ENCODE measurements around the gene URB2.
A peak's percentile ranks its signal among the peaks of the same experiment; 100 is the strongest.

The URB2 gene

GRCh38 chr1:229640455-229640854 is 14.4 kb downstream of the URB2 start:
- no peak for DNase-seq (ENCODE audit: low read depth in 1 of 2, low spot score in 1 of 2)
- in situ Hi-C loops (cut with HindIII; ENCODE audit: low pct_unique_long_range_greater_than_20kb, low sequenced_read_pairs): no loop called here
- no peak for TF ChIP-seq JUND (IDR thresholded peaks at IDR 0.05; ENCODE audit: low read depth)

GRCh38 chr1:229641306-229641705 is 15.3 kb downstream of the URB2 start:
- no peak for DNase-seq (ENCODE audit: low read depth in 1 of 2, low spot score in 1 of 2)
- in situ Hi-C loops (cut with HindIII; ENCODE audit: low pct_unique_long_range_greater_than_20kb, low sequenced_read_pairs): no loop called here
- TF ChIP-seq JUND (IDR thresholded peaks at IDR 0.05; ENCODE audit: low read depth): no peak

- TF ChIP-seq JUND (IDR thresholded peaks at IDR 0.05; ENCODE audit: low read depth): no peak
- DNase-seq (ENCODE audit: low read depth in 1 of 2, low spot score in 1 of 2): no peak
- in situ Hi-C loops (cut with HindIII; ENCODE audit: low pct_unique_long_range_greater_than_20kb, low sequenced_read_pairs): no loop called here
Measured at GRCh38 chr1:229642376-229642775, 16.3 kb downstream of the URB2 start.

- no peak for TF ChIP-seq JUND (IDR thresholded peaks at IDR 0.05; ENCODE audit: low read depth)
- no peak for DNase-seq (ENCODE audit: low read depth in 1 of 2, low spot score in 1 of 2)
- in situ Hi-C loops (cut with HindIII; ENCODE audit: low pct_unique_long_range_greater_than_20kb, low sequenced_read_pairs): no loop called here
Measured at GRCh38 chr1:229642970-229643369, 16.9 kb downstream of the URB2 start.

- in situ Hi-C loops (cut with HindIII; ENCODE audit: low pct_unique_long_range_greater_than_20kb, low sequenced_read_pairs): no loop called here
- TF ChIP-seq JUND (IDR thresholded peaks at IDR 0.05; ENCODE audit: low read depth): no peak
- DNase-seq (ENCODE audit: low read depth in 1 of 2, low spot score in 1 of 2): peak in 1 of 2 experiments; percentile 36
Measured at GRCh38 chr1:229643996-229644745, 18.1 kb downstream of the URB2 start.

- in situ Hi-C loops (cut with HindIII; ENCODE audit: low pct_unique_long_range_greater_than_20kb, low sequenced_read_pairs): no loop called here
- no peak for TF ChIP-seq JUND (IDR thresholded peaks at IDR 0.05; ENCODE audit: low read depth)
- DNase-seq (ENCODE audit: low read depth in 1 of 2, low spot score in 1 of 2): no peak
Measured at GRCh38 chr1:229645324-229645993, 19.4 kb downstream of the URB2 start.

- DNase-seq (ENCODE audit: low read depth in 1 of 2, low spot score in 1 of 2): no peak
- in situ Hi-C loops (cut with HindIII; ENCODE audit: low pct_unique_long_range_greater_than_20kb, low sequenced_read_pairs): no loop called here
- no peak for TF ChIP-seq JUND (IDR thresholded peaks at IDR 0.05; ENCODE audit: low read depth)
Measured at GRCh38 chr1:229648406-229648805, 22.4 kb downstream of the URB2 start.

GRCh38 chr1:229650045-229650444 is 24.0 kb downstream of the URB2 start:
- DNase-seq (ENCODE audit: low read depth in 1 of 2, low spot score in 1 of 2): no peak
- in situ Hi-C loops (cut with HindIII; ENCODE audit: low pct_unique_long_range_greater_than_20kb, low sequenced_read_pairs): no loop called here
- TF ChIP-seq JUND (IDR thresholded peaks at IDR 0.05; ENCODE audit: low read depth): no peak

- in situ Hi-C loops (cut with HindIII; ENCODE audit: low pct_unique_long_range_greater_than_20kb, low sequenced_read_pairs): no loop called here
- TF ChIP-seq JUND (IDR thresholded peaks at IDR 0.05; ENCODE audit: low read depth): no peak
Measured at GRCh38 chr1:229651546-229651945, 25.5 kb downstream of the URB2 start.

GRCh38 chr1:229653420-229653819 is 27.4 kb downstream of the URB2 start:
- in situ Hi-C loops (cut with HindIII; ENCODE audit: low pct_unique_long_range_greater_than_20kb, low sequenced_read_pairs): no loop called here
- DNase-seq (ENCODE audit: low read depth in 1 of 2, low spot score in 1 of 2): no peak
- TF ChIP-seq JUND (IDR thresholded peaks at IDR 0.05; ENCODE audit: low read depth): no peak

More at GRCh38 chr1:229651546-229651945, 25.5 kb downstream of the URB2 start:
- DNase-seq (ENCODE audit: low read depth in 1 of 2, low spot score in 1 of 2): no peak

GRCh38 chr1:229655781-229656180 is 29.7 kb downstream of the URB2 start:
- TF ChIP-seq JUND (IDR thresholded peaks at IDR 0.05; ENCODE audit: low read depth): no peak
- DNase-seq (ENCODE audit: low read depth in 1 of 2, low spot score in 1 of 2): no peak
- in situ Hi-C loops (cut with HindIII; ENCODE audit: low pct_unique_long_range_greater_than_20kb, low sequenced_read_pairs): no loop called here

GRCh38 chr1:229657993-229658755 is 32.1 kb downstream of the URB2 start:
- in situ Hi-C loops (cut with HindIII; ENCODE audit: low pct_unique_long_range_greater_than_20kb, low sequenced_read_pairs): no loop called here
- TF ChIP-seq JUND (IDR thresholded peaks at IDR 0.05; ENCODE audit: low read depth): no peak

More at GRCh38 chr1:229657993-229658755, 32.1 kb downstream of the URB2 start:
- DNase-seq (ENCODE audit: low read depth in 1 of 2, low spot score in 1 of 2): no peak
